Ishikawa (cell line): ENCODE measurements around the gene KIF4B.

Experiments
- CREB1 ChIP-seq: IDR thresholded peaks from 2 replicates; pipeline ENCODE4 v1.6.1; 2012; ENCODE audit warnings: low read depth
- EGR1 ChIP-seq: IDR thresholded peaks from 2 replicates; pipeline ENCODE4 v1.6.1; 2012
- EP300 ChIP-seq: IDR thresholded peaks from 2 replicates; pipeline ENCODE4 v1.6.1; 2012; ENCODE audit warnings: borderline replicate concordance
- MAX ChIP-seq: IDR thresholded peaks from 2 replicates; pipeline ENCODE4 v1.6.1; 2012
- RAD21 ChIP-seq: IDR thresholded peaks from 2 replicates; pipeline ENCODE4 v1.6.1; 2012; ENCODE audit warnings: low read depth
- TAF1 ChIP-seq: IDR thresholded peaks from 2 replicates; pipeline ENCODE4 v1.6.1; 2012; ENCODE audit warnings: low read depth, mild to moderate bottlenecking
- TEAD4 ChIP-seq: IDR thresholded peaks from 2 replicates; pipeline ENCODE4 v1.6.1; 2012
- USF1 ChIP-seq: IDR thresholded peaks from 2 replicates; pipeline ENCODE4 v1.6.1; 2012
- YY1 ChIP-seq: IDR thresholded peaks from 2 replicates; pipeline ENCODE4 v1.6.1; 2012; ENCODE audit warnings: low read depth

KIF4B gene

DNA sequence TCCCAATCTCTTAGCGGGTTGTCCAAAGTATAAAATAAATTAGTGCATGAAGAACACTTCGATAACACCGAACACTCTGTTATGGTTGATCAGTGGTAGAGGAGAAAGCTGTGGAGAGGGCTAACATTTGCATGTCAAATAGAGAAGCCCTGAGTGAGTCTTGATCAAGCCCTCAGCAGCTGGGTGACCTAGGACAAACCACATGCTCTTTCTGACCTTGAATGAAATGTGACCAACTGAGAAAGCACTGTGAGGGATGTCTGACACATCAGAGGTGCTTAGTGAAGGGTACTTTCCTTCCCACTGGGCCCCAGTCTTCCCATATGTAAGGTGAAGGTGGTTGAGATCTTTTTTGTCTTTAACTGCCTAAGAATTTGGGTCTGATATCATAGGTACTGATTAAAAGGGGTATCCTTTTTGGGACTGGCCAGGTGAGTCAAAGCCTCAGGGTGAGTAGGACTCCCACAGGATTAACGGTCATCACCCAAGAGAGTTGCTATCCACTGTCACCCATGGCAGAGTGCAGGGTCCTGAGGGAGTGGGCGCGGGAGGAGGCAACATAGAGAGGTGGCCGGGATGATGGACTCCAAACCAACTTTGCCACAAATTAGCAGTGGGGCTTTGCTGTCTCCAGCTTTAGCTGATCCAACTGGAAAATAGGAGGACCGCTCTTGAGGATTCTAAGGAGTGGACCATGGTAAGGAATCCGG lies 53.5 kb downstream of the KIF4B start:
- TF ChIP-seq CREB1 (no peak), TAF1 (no peak), EP300 (no peak), TEAD4 (no peak), YY1 (no peak), USF1 (no peak), EGR1 (no peak), RAD21 (no peak), MAX (no peak)
